Caki2 (cell line): ENCODE data around the gene POLR2C. TPM values are rescaled to one million over a fixed set of nuclear protein-coding genes. Genes with fewer than 3 reads are reported as not detected.

ENCODE experiments used
- DNase-seq: peaks from one replicate; pipeline ENCODE4 v3.0.0-alpha.2; 2015; ENCODE audit warnings: low read depth
- in situ Hi-C: cut with HindIII; loops from 2 replicates; pipeline ENCODE4 v1.10.0; 2016; ENCODE audit warnings: low sequenced_read_pairs, low pct_unique_long_range_greater_than_20kb, mixed read lengths
- total RNA-seq: library from RNA; depleted of rRNA; stranded (reverse); fragments of >200 nt; shearing (Covaris generic); gene quantifications from 2 replicates; pipeline ENCODE4 v1.2.3, GENCODE V29; 2014; ENCODE audit warnings: low replicate concordance

POLR2C gene
- total RNA-seq, 1 experiment from 2014 or later, result 225 TPM

DNA sequence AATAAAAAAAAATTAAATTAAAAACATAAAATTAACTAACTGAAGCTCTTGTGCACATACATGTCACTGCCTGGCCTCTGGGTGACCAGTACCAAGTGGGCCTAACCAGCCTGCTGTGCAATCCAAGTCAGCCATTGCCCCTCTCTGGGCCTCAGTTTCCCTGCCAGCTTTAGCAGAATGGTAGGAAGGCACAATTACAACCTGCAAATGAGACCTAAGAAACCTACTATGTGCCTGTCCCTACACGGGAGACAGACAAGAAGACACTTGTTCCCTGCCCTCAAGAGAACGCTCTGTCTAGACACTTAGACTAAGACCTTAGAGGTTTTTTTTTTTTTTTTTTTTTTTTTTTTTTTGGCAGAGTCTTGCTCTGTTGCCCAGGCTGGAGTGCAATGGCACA, 17.0 kb upstream of the POLR2C start:
- no peak for DNase-seq

DNA sequence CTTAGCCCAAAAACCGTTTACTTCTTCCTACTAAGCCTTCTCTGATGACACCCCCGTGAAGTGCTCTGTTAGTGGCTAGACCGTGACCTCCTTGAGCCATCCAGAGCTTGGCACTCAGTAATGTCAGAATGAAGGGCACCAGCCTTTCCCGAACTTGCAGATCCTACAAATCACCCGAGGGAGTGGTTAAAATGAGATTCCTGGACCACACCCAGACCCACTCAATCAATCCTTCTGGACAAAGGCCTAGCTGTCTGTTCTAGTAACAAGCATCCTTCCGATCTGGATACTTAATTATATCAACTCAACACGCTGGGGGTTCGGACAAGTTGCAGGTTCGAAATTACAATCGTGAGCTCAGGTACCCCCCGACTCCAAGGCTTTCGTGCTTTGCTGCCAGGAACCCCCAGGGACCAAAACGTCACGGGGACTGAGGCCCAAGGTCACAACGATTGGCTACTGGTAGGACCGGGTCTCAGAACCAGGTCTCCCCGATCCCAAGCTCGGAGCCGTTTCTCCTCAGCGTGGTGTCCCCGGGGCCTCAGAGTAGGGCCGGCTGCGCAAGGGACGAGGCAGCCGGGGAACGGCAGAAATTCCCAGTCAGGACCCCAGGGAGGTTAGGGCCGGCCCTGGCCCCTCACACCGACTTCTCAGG, 15.8 kb upstream of the POLR2C start:
- peak; percentile 14 for DNase-seq
- in situ Hi-C loops, result no loop called here

More for the DNA sequence above, 17.0 kb upstream of the POLR2C start:
- in situ Hi-C loops, result no loop called here

DNA sequence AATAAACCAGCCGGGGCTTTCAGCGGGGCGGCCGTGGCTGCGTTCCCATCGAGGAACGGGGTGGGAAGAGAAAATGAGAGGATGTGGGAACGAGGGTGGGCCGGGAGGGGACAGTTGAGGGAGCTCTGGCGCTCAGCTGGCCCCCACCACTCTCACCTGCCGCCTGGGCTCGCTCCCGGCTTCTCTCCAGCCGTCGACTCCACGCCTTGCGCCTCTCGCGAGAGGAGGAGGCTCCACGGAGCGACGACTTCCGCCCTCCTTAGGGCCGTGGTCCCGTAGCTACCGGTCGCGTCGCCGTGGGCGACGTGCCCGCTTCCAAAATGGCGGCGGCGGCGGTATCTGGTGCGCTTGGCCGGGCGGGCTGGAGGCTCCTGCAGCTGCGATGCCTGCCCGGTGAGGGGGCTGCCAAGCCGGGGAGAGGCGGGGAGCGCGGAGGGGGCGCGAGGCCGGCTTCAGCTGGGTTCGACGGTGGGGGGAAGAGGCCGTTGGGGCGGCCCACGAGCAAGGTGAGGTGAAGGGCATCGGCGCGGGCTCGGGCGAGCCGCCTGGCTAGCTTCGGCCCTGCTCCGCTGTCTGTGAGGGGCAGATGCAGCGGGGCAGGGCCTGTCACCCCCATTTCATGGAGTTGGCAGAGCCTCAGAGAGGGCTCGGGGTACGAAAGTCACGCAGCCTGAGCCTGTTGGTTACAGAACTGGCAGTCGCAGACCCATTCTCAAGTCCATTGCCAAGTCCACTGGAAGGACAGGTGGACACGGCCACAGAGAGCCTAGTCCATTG, 15.1 kb upstream of the POLR2C start, which contains the start of the genes CIAPIN1 and COQ9:
TSS of gene CIAPIN1 (minus strand) at position 200 of the 777 bp plus-strand sequence. CDS start 6,457 bp downstream, outside the sequence.
TSS of gene COQ9 (plus strand) at position 294 of the 777 bp plus-strand sequence. CDS start at position 321, 27 bp downstream.
- in situ Hi-C loops, result no loop called here
- DNase-seq, result peak; percentile 84

DNA sequence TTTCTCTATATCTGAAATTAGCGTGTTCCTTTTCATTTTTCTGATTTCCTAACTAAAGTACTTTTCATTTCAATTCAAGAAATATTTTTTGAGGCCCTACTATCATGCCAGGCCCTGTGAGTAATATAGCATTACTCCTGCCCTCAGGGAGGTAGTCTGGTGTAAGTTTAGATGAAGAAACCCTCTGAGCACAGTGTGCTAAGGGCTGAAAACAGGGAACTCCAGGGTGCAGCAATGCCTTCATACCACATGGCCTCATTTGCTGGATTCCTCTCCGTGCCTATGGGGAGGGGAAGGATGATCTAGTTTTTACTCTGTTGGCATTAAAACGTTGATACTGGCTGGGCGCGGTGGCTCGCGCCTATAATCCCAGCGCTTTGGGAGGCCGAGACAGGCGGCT, 10.5 kb upstream of the POLR2C start:
- in situ Hi-C loops, result no loop called here
- DNase-seq, result no peak

DNA sequence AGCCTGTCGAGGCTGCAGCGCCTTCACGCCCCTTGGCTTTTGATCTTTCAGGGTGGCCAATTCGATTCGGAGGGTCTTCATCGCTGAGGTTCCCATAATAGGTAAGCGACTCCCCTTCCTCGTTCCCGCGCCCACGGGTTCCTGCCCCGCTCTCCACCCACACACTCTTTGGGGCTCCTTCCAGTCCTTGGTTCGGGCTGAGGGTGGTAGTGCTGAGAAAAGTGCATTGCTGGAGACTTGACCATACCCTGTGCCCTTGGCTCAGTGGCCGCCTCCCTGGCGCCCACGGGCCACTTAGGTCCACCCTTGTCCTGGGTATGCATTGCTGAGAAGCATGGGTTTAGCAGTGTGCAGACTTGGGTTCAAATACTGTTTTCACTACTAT, 491 bp downstream of the POLR2C start:
- DNase-seq, result no peak
- in situ Hi-C loops, result no loop called here

DNA sequence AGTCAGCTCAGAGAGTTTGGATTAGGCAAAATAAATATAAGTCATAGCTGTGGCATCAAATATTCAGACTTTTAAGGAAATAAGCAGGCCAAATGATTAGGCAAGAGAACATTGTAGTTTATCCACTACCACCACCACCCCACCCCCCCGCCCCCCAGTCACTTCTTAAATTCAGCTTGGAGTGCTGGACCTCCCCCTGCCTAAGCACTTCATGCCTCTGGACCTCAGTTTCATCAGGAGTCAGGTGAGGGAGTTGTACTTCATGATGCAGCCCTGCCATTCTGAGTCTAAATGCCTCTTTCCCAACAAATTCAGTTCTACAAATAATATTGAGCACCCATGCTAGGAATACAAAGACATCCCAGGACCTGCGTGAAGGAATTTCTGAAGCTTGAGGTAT, 2.0 kb downstream of the POLR2C start:
- in situ Hi-C loops, result no loop called here

DNA sequence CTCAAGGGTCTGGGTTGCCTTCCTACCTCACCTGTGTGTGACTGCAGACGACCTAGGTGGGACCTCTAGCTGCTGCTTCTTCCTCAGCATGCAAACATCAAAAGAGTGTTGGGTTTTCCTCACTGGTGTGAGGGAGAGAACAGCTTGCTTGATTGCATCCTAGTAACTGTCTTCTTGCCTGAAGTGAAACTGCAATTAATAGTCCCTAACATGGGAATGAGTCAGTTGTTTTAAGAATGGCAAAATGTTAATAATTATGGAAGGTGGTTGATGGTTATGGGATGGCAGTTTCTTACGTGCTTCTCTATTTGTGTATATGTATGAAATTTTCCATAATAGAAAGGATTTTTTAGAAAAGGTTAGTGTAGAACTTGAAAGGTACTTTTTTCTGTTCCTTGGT, 5.9 kb downstream of the POLR2C start:
- in situ Hi-C loops, result no loop called here
- DNase-seq, result no peak

More for the DNA sequence above, 2.0 kb downstream of the POLR2C start:
- DNase-seq, result no peak

DNA sequence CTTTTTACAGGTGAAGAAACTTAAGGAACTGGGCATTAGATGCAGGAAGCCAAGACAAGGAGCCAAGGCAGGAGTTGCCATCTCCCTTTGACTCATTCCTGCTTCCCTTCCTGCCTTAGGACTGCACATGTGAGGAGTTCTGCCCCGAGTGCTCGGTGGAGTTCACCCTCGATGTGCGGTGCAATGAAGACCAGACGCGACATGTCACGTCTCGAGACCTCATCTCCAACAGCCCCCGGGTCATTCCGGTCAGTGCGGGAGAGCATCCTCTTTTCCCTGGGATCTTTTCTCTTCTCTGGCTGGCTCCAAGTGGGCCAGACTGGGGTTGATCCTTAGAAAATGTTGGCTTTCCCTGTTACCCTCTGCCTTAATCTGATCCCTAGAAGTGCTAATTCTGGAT, 6.6 kb downstream of the POLR2C start:
- in situ Hi-C loops, result no loop called here

DNA sequence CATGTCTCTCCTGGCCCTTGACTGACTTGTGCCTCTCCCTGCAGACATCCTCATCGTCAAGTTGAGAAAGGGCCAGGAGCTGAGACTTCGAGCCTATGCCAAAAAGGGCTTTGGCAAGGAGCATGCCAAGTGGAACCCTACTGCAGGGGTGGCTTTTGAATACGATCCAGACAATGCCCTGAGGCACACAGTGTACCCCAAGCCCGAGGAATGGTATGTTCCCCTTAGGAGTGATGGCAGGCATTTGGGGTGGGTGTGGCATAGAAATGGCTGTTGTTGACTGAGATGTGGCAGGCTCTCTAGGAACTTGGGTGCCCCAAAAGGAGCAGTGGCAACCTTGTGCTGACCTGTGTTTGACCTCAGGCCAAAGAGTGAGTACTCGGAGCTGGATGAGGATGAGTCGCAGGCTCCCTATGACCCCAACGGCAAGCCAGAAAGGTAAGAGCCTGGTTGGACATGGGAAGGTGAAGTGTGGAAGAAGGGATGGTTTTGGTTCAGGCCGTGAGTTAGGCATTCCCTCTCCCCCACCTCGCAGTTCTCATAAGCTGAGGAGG, 7.5 kb downstream of the POLR2C start:
- no peak for DNase-seq
- in situ Hi-C loops, result no loop called here

More for the DNA sequence above, 6.6 kb downstream of the POLR2C start:
- DNase-seq, result no peak

DNA sequence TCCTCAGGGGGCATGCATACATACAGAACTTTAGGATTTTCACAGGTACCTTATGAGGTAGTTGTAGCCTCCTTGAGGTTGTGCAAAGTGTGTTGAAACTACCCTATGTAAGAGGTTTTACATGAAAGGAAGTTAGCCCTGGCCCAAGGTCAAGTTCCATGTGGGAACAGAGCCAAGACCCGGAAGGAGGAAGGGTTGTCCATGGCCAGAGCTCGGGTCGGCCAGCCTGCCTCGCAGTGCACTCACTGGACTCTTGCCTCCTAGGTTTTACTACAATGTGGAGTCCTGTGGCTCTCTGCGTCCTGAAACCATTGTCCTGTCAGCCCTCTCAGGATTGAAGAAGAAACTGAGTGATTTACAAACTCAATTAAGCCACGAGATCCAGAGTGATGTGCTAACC, 8.2 kb downstream of the POLR2C start:
- no peak for DNase-seq
- in situ Hi-C loops, result no loop called here

DNA sequence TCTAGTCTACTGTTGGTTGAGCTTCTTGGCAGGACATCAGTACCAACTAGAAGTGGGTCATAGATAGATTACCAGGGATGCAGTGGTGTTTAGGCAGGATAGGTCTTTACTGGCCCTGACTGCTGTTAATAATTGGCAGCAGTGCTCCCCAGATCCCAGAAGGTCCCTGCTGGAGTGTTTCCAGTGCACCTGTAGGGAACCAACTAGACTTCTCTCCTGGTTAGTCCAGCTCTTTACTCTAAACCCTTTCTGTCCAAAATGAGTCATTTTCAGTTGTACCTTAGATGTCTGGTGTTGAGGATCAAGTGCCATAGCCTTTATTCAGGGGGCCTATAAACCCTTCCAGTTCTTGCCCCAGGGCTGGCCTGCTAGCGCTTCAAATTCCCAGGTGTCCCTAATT, 8.7 kb downstream of the POLR2C start:
- in situ Hi-C loops, result no loop called here
- no peak for DNase-seq

DNA sequence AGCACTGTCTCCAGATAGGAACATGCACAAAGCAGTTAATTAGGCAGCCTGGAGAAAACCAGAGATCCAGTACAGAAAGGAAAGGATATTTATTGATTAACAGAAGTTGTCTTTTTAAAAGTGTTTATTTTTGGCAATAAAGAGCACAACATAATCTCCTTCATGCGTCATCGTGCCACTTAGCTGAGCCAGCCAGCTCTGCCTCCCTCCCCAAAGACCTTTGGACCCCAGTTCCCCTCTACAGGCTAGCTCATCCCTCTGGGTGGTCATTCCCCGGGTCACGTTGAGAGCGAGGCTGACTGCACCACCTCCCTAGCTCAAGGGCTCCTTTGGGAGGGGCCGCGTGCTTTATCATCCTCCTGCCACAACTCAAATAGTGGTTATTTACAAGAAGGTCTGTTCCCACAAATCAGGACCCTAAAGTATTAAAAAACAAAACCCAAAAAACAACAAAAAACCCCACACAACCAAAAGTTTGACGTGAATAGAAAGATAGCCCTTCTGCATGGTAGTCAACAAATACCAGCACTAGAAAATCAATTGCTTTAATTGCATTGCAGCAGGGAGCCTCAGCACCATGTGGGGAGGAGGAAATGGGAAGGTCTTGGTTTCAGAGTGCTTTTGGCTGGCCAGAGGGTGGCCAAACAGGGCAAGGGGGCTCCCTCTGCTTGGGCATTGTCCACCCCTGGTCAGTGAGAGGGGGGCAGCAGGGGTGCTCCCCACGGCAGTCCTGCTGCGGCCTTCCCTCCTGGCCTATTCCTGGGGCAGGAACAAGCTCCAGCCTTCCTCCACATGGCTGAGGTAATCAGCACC, 9.6 kb downstream of the POLR2C start:
- DNase-seq, result no peak
- in situ Hi-C loops, result no loop called here

DNA sequence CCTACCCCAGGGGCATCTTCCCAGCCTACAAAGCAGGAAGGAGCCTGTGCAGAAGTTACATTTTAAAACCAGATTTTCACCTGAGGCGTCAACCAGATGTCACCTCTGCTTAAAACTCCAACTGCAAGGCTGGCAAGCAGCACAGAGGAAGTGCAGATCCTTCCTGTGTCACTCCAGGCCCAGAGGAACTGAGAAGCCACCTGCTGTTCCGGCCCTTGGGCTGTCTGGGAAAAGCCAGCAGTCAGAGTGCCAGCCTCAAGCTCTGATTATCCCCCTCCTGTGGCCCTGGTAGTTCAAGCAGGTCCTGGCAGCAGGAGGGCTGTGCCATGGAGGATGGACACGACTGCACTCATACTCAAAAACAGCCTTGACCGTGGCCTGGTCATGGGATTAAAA, 10.2 kb downstream of the POLR2C start:
- in situ Hi-C loops, result no loop called here

DNA sequence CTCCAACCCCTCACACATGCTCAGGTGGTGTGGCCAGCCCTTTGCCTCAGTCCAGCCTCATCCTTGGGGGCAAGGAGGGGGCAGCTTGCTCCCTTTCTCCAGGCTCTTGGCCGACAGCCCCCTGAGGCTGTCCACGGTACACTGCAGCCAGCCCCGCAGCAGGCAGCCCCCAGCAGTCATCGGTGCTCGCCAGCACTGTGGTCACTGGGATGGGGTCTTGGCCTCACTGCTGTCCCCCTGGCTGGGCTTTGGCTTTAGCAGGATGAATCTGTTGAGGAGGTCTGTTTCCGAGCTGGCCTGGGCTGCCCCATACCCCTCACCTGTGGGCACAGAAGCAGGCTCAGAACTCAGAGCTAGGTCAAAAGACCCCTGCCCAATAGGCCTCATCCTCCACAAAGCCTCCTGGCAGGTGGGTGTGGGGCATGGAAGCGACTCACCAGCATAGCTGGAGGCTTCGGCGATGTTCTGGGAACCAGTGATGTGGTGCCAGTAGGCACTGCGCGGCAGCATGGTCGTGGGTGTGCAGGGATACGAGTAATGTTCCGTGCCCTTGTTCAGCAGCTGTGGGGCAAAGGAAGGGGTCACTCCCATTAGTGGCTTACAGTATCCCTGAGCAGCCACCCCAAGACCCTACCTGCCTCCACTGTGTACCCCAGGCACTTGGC, 10.8 kb downstream of the POLR2C start:
- DNase-seq, result no peak
- in situ Hi-C loops, result no loop called here

More for the DNA sequence above, 10.2 kb downstream of the POLR2C start:
- DNase-seq, result no peak

DNA sequence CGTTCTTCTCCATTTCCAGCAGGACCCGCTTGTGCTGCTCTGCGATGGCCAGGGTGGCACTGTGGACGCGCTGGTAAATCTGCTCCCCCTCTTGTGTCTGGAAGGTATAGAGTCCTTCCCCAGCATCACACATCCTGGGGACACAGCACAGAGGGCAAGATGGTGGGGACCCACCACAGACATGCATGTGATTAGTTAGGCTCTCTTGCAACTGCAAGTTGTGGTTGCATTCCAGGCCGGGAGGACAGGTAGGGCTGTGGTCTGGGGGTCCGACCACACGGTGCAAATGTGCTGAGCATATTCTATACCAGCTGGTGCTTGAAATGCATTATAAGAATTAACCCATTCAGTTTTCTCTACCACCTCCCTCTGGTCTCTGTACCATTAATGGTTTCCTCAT, 11.4 kb downstream of the POLR2C start:
- DNase-seq, result no peak
- in situ Hi-C loops, result no loop called here

DNA sequence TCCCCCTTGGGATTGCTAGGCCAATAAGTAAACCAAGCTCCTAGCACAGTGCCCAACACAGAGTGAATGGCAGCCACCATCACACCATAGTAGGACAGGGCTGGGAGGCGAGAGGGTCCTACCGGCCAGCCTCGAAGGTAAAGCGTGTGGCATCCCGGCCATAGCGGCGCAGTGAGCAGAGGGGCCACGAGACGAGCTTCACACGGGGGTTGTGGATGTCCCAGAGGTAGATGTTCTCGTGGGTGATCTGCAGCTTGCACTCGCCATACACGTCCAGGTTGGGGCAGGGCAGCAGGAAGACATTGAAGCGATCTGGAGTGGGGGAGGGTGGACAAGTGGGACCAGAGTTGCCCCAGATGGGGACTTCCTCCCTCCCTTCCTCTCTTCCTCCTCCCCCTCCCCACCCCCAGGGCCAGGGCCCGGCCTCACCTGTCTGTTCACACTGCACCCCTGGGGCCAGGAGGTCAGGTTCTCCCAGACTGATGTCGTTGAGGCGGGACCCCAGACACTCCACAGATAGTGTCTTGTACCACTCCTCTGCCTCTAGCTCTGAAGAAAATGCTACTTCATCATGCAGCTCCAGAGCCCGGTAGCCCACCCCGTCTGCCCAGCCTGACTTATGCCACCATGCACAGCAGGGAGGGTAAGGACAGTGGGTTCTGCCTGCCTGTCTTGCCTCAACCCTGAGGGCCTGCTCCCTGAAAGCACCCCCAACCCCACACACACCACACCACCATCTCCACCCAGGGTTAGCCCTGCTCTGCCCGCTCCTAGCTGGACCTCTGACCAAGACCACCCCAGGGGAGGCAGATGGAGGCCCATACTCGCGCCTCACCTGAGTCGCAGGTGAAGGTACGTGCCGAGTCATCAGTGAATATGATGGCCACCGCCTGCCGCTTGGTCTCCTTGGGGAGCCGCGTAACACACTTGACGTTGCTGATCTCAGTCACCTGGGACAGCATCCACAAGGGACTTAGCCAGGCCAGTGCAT, 12.5 kb downstream of the POLR2C start:
- in situ Hi-C loops, result no loop called here
- DNase-seq, result no peak

DNA sequence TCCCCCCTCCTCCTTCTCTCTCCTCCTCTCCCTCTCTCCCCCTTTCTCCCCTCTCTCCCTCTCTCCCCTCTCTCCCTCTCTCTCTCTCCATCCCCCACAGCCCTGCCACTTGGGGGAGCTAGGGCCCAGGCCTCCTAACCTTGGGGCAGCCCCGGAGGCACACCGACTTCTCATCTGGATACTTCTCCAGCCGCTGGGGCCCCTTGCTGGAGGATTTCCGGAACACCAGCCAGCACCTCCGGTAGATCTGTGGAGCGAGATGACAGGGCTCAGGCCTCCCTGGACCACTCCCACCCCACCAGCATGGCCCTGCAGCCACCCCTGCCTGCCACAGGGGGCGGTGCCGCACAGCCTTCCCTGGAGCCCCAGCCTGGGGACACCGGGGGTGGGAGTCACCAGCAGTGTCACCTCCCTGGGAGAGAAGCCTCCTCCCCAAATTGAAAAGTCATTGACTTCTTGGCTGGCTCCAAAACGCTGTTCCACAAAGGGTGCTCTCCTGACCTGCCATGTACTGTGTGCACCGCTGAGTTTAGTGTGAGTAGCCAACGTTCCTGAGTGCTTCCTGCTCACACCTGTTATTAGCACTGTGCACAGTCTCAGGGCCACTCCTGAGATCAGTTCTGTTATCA, 13.3 kb downstream of the POLR2C start:
- DNase-seq, result no peak
- in situ Hi-C loops, result no loop called here
